ENCODE data around the gene CD274.

DNA sequence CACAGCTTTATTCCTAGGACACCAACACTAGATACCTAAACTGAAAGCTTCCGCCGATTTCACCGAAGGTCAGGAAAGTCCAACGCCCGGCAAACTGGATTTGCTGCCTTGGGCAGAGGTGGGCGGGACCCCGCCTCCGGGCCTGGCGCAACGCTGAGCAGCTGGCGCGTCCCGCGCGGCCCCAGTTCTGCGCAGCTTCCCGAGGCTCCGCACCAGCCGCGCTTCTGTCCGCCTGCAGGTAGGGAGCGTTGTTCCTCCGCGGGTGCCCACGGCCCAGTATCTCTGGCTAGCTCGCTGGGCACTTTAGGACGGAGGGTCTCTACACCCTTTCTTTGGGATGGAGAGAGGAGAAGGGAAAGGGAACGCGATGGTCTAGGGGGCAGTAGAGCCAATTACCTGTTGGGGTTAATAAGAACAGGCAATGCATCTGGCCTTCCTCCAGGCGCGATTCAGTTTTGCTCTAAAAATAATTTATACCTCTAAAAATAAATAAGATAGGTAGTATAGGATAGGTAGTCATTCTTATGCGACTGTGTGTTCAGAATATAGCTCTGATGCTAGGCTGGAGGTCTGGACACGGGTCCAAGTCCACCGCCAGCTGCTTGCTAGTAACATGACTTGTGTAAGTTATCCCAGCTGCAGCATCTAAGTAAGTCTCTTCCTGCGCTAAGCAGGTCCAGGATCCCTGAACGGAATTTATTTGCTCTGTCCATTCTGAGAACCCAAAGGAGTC is at the start of gene CD274:
- TF ChIP-seq POLR2A (IDR thresholded peaks at IDR 0.05), result no peak
- TF ChIP-seq, protein P1, sequence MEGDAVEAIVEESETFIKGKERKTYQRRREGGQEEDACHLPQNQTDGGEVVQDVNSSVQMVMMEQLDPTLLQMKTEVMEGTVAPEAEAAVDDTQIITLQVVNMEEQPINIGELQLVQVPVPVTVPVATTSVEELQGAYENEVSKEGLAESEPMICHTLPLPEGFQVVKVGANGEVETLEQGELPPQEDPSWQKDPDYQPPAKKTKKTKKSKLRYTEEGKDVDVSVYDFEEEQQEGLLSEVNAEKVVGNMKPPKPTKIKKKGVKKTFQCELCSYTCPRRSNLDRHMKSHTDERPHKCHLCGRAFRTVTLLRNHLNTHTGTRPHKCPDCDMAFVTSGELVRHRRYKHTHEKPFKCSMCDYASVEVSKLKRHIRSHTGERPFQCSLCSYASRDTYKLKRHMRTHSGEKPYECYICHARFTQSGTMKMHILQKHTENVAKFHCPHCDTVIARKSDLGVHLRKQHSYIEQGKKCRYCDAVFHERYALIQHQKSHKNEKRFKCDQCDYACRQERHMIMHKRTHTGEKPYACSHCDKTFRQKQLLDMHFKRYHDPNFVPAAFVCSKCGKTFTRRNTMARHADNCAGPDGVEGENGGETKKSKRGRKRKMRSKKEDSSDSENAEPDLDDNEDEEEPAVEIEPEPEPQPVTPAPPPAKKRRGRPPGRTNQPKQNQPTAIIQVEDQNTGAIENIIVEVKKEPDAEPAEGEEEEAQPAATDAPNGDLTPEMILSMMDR (IDR thresholded peaks at IDR 0.05), result peak; percentile 39 to 71 (median 69)
